K562 (cell line): ENCODE data around the gene CDK9.

Source experiments
- CTCF ChIP-seq, 3 experiments: IDR thresholded peaks in 2 of 3; conservative IDR thresholded peaks in 1 of 3; 2 replicates each; pipeline ENCODE4 v1.5.1; 2011 to 2012; ENCODE audit warnings: low read length in 3 of 3, mild to moderate bottlenecking in 3 of 3, control low read depth in 2 of 3, improper control_type of control experiment in 1 of 3, inconsistent platforms in 1 of 3, low read depth in 1 of 3, mixed read lengths in 1 of 3, moderate library complexity in 1 of 3; ENCODE audit not compliant: insufficient read depth in 2 of 3
- EZH2 ChIP-seq: IDR thresholded peaks from 2 replicates; pipeline ENCODE4 v1.6.1; 2012; ENCODE audit warnings: low read depth, mild to moderate bottlenecking, inconsistent platforms, low read length, borderline replicate concordance
- HDGF ChIP-seq: fragments of 450-650 bp; IDR thresholded peaks from 2 replicates; pipeline ENCODE4 v1.6.1; 2016
- ZNF24 ChIP-seq: fragments of 450-650 bp; IDR thresholded peaks from 2 replicates; pipeline ENCODE4 v1.6.1; 2016

DNA sequence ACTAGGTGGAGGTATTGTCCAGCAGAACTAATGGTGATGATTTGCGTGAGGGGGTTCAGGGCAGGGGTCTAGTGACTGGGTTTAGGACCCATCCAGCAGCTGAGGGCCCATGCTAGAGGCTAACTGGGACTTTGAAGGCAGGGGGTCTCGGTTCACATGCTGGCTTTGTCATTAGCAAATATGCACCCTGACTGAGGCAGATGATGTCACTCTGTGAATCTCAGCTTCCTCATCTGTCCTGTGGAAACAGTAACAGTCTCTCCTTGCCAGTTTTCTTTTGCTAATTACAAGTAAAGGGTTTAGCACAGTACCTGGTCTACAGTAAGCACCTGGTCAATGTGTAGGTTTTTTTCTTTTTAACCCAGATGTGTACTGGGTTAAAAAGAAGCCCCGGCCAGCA lies 12.6 kb upstream of the CDK9 start:
- no peak for TF ChIP-seq HDGF
- TF ChIP-seq EZH2 = no peak
- no peak for TF ChIP-seq CTCF (IDR thresholded peaks at IDR 0.05 in 2 of 3, conservative IDR thresholded peaks at IDR 0.05 in 1 of 3; ENCODE audit: insufficient read depth in 2 of 3, low read depth in 1 of 3, low read length in 3 of 3)
- no peak for TF ChIP-seq ZNF24
